GM04504 (cell line): ENCODE data around the gene YEATS2.

Experiments used
- DNase-seq: peaks from one replicate; pipeline ENCODE4 v3.0.0-alpha.2; 2012; ENCODE audit warnings: low read depth

Gene YEATS2

GRCh38 chr3:183837390-183837789 lies 139.8 kb downstream of the YEATS2 start:
- DNase-seq = no peak

GRCh38 chr3:183837894-183838293 lies 140.3 kb downstream of the YEATS2 start:
- DNase-seq = no peak

GRCh38 chr3:183839751-183840150 lies 142.2 kb downstream of the YEATS2 start:
- DNase-seq = no peak

GRCh38 chr3:183844606-183845005 lies 147.0 kb downstream of the YEATS2 start:
- DNase-seq = peak; percentile 4

GRCh38 chr3:183845090-183845489 lies 147.5 kb downstream of the YEATS2 start:
- DNase-seq = no peak

- DNase-seq = no peak
Measured at GRCh38 chr3:183845608-183846288, 148.2 kb downstream of the YEATS2 start.

GRCh38 chr3:183854318-183855035 lies 156.9 kb downstream of the YEATS2 start:
- DNase-seq = no peak

GRCh38 chr3:183857863-183858262 lies 160.3 kb downstream of the YEATS2 start:
- no peak for DNase-seq
